ENCODE results near the gene ANKH.
"Not testable (repeated sequence)": the region's sequence is repeated elsewhere in the genome, so short reads cannot be mapped to it uniquely, and the experiment has no call there.

ANKH gene

DNA sequence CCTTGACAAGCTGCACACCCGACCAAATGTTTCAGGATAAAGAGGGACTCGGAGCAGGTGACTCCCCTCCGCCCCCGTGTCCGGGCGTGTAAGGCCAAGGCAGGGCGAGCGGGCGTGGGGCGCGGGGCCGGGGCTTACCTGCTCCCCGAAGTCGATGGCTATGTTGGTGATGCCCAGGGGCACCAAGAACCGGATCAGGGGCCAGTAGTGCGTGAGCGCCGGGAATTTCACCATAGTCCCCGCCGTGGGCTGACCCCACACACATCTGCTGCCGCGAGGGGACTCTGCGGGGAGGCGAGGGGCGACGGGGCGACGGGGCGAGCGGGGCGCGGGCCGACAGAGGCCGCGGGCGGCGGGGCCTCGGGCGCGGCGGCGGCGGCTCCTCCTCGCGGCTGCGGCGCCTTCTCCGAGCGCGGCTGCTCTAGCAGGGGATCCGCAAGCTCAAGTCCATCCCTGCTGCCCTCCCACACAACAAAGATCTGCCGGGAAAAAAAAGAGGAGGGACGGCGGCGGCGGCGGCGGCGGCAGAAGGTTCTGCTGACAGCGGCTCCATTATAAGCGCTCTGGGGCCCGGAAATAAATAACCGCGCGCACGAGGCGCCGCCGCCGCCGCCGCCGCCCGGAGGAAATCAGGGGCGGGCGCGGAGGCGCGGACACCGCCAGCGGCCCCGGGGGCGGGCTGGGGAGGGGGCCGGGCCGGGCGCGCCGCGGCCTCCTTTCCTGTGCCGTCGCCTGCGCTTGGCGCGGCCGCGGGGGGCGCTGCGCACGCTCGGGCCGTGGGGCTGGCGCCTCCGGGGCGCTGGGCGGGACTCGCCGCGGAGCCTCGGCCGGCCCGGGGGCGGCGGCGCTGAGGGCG is at the start of gene ANKH:
Gene ANKH (minus strand): TSS at position 565 of the 856 bp plus-strand sequence. CDS start 331 bp downstream, at position 234.
- peak; percentile 85 for ATAC-seq
- no peak for TF ChIP-seq SNAI2 (CRISPR knock-in tag; IDR thresholded peaks at IDR 0.05)
- TF ChIP-seq, protein P1, sequence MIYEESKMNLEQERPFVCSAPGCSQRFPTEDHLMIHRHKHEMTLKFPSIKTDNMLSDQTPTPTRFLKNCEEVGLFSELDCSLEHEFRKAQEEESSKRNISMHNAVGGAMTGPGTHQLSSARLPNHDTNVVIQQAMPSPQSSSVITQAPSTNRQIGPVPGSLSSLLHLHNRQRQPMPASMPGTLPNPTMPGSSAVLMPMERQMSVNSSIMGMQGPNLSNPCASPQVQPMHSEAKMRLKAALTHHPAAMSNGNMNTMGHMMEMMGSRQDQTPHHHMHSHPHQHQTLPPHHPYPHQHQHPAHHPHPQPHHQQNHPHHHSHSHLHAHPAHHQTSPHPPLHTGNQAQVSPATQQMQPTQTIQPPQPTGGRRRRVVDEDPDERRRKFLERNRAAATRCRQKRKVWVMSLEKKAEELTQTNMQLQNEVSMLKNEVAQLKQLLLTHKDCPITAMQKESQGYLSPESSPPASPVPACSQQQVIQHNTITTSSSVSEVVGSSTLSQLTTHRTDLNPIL (CRISPR knock-in tag; IDR thresholded peaks at IDR 0.05; ENCODE audit: low read depth) = no peak
- no peak for TF ChIP-seq ISL1 (CRISPR knock-in tag; IDR thresholded peaks at IDR 0.05)
- no peak for TF ChIP-seq TOX (CRISPR knock-in tag; IDR thresholded peaks at IDR 0.05; ENCODE audit: borderline replicate concordance)
- no peak for TF ChIP-seq OSR1 (CRISPR knock-in tag; IDR thresholded peaks at IDR 0.05)
- TF ChIP-seq ZFP3 (CRISPR knock-in tag; IDR thresholded peaks at IDR 0.05) = no peak
- TF ChIP-seq CSRNP3 (CRISPR knock-in tag; IDR thresholded peaks at IDR 0.05) = no peak
- no peak for TF ChIP-seq GLIS3 (CRISPR knock-in tag; IDR thresholded peaks at IDR 0.05)
- TF ChIP-seq POU6F1 (CRISPR knock-in tag; IDR thresholded peaks at IDR 0.05; ENCODE audit: borderline replicate concordance, low read depth) = no peak
- no peak for TF ChIP-seq BACH2 (CRISPR knock-in tag; IDR thresholded peaks at IDR 0.05; ENCODE audit: borderline replicate concordance)
- TF ChIP-seq PPARA (CRISPR knock-in tag; IDR thresholded peaks at IDR 0.05; ENCODE audit: borderline replicate concordance) = no peak
- no peak for TF ChIP-seq TCF4 (CRISPR knock-in tag; IDR thresholded peaks at IDR 0.05; ENCODE audit: borderline replicate concordance)
- TF ChIP-seq ZNF70 (CRISPR knock-in tag; IDR thresholded peaks at IDR 0.05) = no peak
- no peak for TF ChIP-seq ZNF8 (CRISPR knock-in tag; IDR thresholded peaks at IDR 0.05)
- TF ChIP-seq ESRRG (CRISPR knock-in tag; IDR thresholded peaks at IDR 0.05) = no peak
- no peak for TF ChIP-seq ZFP30 (CRISPR knock-in tag; IDR thresholded peaks at IDR 0.05)
- TF ChIP-seq ZNF565 (CRISPR knock-in tag; conservative IDR thresholded peaks at IDR 0.05; ENCODE audit: low read depth) = no peak
- no peak for TF ChIP-seq CSDC2 (CRISPR knock-in tag; IDR thresholded peaks at IDR 0.05)
- TF ChIP-seq ARNTL (CRISPR knock-in tag; IDR thresholded peaks at IDR 0.05; ENCODE audit: borderline replicate concordance, low read depth) = no peak
- no peak for TF ChIP-seq RARB (CRISPR knock-in tag; IDR thresholded peaks at IDR 0.05)

- TF ChIP-seq ZNF565 (CRISPR knock-in tag; conservative IDR thresholded peaks at IDR 0.05; ENCODE audit: low read depth) (no peak), TCF4 (CRISPR knock-in tag; IDR thresholded peaks at IDR 0.05; ENCODE audit: borderline replicate concordance) (no peak)
- ATAC-seq = no peak
Observed at GRCh38 chr5:14920121-14920520, 48.5 kb upstream of the ANKH start.

GRCh38 chr5:14919106-14919505 is 47.5 kb upstream of the ANKH start:
- not testable (repeated sequence) for ATAC-seq

DNA sequence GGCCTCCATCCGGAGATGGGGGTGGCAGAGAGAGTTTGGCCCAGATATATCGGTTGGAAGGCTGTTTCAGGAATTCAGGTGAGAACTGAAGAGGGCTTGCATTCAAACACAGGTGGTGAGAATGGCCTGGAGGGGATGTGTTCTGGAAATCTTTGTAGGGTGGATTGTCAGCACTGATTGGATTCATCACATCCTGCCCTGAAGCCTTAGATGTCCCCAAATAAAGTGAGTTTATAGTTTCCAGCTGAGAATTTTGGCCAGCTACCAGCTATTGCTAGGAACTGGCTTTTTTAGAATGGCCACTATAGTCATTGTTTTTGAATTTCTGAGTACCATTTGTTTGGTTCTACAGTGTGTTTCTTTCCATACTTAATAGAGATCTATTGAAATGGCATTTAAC is 46.1 kb upstream of the ANKH start:
- TF ChIP-seq, protein P2, sequence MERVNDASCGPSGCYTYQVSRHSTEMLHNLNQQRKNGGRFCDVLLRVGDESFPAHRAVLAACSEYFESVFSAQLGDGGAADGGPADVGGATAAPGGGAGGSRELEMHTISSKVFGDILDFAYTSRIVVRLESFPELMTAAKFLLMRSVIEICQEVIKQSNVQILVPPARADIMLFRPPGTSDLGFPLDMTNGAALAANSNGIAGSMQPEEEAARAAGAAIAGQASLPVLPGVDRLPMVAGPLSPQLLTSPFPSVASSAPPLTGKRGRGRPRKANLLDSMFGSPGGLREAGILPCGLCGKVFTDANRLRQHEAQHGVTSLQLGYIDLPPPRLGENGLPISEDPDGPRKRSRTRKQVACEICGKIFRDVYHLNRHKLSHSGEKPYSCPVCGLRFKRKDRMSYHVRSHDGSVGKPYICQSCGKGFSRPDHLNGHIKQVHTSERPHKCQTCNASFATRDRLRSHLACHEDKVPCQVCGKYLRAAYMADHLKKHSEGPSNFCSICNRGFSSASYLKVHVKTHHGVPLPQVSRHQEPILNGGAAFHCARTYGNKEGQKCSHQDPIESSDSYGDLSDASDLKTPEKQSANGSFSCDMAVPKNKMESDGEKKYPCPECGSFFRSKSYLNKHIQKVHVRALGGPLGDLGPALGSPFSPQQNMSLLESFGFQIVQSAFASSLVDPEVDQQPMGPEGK (CRISPR knock-in tag; IDR thresholded peaks at IDR 0.05; ENCODE audit: borderline replicate concordance) = no peak
- TF ChIP-seq POU6F1 (CRISPR knock-in tag; IDR thresholded peaks at IDR 0.05; ENCODE audit: borderline replicate concordance, low read depth) (no peak), CSRNP3 (CRISPR knock-in tag; IDR thresholded peaks at IDR 0.05) (no peak), TCF4 (CRISPR knock-in tag; IDR thresholded peaks at IDR 0.05; ENCODE audit: borderline replicate concordance) (no peak; the same call in 1 of the 2 replicates), TOX (CRISPR knock-in tag; IDR thresholded peaks at IDR 0.05; ENCODE audit: borderline replicate concordance) (no peak), RARB (CRISPR knock-in tag; IDR thresholded peaks at IDR 0.05) (no peak)

More for the DNA sequence above, 46.1 kb upstream of the ANKH start:
- no peak for ATAC-seq

Data from SK-N-SH treated with all-trans-retinoic acid at 6 μM for 48 hours (cell line).